HCT116 (cell line): ENCODE data around the gene STAB1.

Experiments
- CTCF ChIP-seq, 3 experiments: fragments of 200-600 bp in 1 of 3; sonication (generic) in 1 of 3; IDR thresholded peaks in 2 of 3; conservative IDR thresholded peaks in 1 of 3; 2 replicates each; pipeline ENCODE4 v1.5.1; 2012 to 2017; ENCODE audit warnings: low read depth in 2 of 3, low read length in 2 of 3, antibody characterized with exemption in 1 of 3, borderline replicate concordance in 1 of 3, control low read depth in 1 of 3, mild to moderate bottlenecking in 1 of 3, mixed read lengths in 1 of 3, mixed run types in 1 of 3, moderate library complexity in 1 of 3; ENCODE audit not compliant: insufficient read depth in 1 of 3
- POLR2A ChIP-seq: IDR thresholded peaks from 2 replicates; pipeline ENCODE4 v1.7.0; 2011; ENCODE audit warnings: borderline replicate concordance; ENCODE audit not compliant: insufficient read depth, insufficient read length; ENCODE audit errors: extremely low read depth
- ZFX ChIP-seq: fragments of 450-650 bp; IDR thresholded peaks from 2 replicates; pipeline ENCODE4 v1.6.1; 2017
- ZNF274 ChIP-seq: fragments of 200-500 bp; sonication (Bioruptor generic); IDR thresholded peaks from 2 replicates; pipeline ENCODE4 v1.6.1; 2014; ENCODE audit warnings: mild to moderate bottlenecking, low read depth, low read length, inconsistent platforms

- TF ChIP-seq ZNF274: no peak
- TF ChIP-seq ZFX: no peak
- TF ChIP-seq CTCF (IDR thresholded peaks at IDR 0.05 in 2 of 3, conservative IDR thresholded peaks at IDR 0.05 in 1 of 3; ENCODE audit: borderline replicate concordance in 1 of 3, insufficient read depth in 1 of 3, low read depth in 2 of 3, low read length in 2 of 3): no peak
- TF ChIP-seq POLR2A: no peak
Observed at GRCh38 chr3:52525680-52526561, 30.8 kb downstream of the STAB1 start.
